GM12878 (cell line): Measurements from ENCODE around the gene BNIP3. TPM values are rescaled to one million over a fixed set of nuclear protein-coding genes. Genes with fewer than 3 reads are reported as not detected.

ENCODE experiments used
- ATAC-seq: fragments of 200-7000 bp; cut with Tn5 transposase; 3 replicates; pipeline ENCODE4 v1.9.1; 2020; ENCODE audit warnings: mild to moderate bottlenecking, moderate library complexity
- BruUV-seq: library from RNA; stranded (reverse); fragments of 400-500 nt; replicated peaks from 2 replicates; lab custom pipeline; 2021; lab: Mats Ljungman, UMichigan
- CTCF ChIA-PET: fragments of 300-600 bp; sonication (Branson Sonifier 250); formaldehyde crosslinking; extraction: SDS; loops from one replicate; lab custom pipeline; 2021; ENCODE audit warnings: inconsistent platforms; lab: Yijun Ruan, JAX
- POLR2A ChIA-PET: fragments of 350-600 bp; formaldehyde crosslinking; extraction: SDS; loops from one replicate; lab custom pipeline; 2021; ENCODE audit warnings: inconsistent platforms; lab: Charles Lee
- RAD21 ChIA-PET: fragments of 300-600 bp; sonication (Branson Sonifier 250); formaldehyde crosslinking; loops from one replicate; lab custom pipeline; 2023; ENCODE audit warnings: antibody characterized with exemption; ENCODE audit not compliant: unreplicated experiment; lab: Charles Lee
- SMC1A ChIA-PET: fragments of 300-600 bp; sonication (Branson Sonifier 250); formaldehyde crosslinking; loops from one replicate; lab custom pipeline; 2023; ENCODE audit not compliant: unreplicated experiment, uncharacterized antibody; lab: Charles Lee
- DNase-seq: peaks from one replicate; pipeline ENCODE4 v3.0.0-alpha.2; 2011; ENCODE audit warnings: low read depth, low spot score
- FAIRE-seq: peaks from 3 replicates; lab custom pipeline; 2011; peaks lifted over from hg19 to GRCh38; lab: Jason Lieb, UNC
- H2AFZ ChIP-seq: 2 replicates; pipeline ENCODE4 v1.6.0; 2011; ENCODE audit warnings: low read depth, low read length, control low read depth; ENCODE audit not compliant: control insufficient read depth
- H3K27ac ChIP-seq: 2 replicates; pipeline ENCODE4 v1.5.1; 2011; ENCODE audit warnings: control low read depth; ENCODE audit not compliant: control insufficient read depth, insufficient read depth
- H3K27me3 ChIP-seq, 2 experiments: replicated peaks in 1 of 2; 2 replicates each; pipeline versions ENCODE4 v1.6.0 to v1.6.1; 2011; ENCODE audit warnings: low read length in 1 of 2; ENCODE audit not compliant: control insufficient read depth in 2 of 2, insufficient read depth in 2 of 2
- H3K36me3 ChIP-seq, 2 experiments: 2 replicates each; pipeline ENCODE4 v1.5.1; 2011; ENCODE audit warnings: low read length in 1 of 2; ENCODE audit not compliant: control insufficient read depth in 2 of 2, insufficient read depth in 2 of 2
- H3K4me1 ChIP-seq: 2 replicates; pipeline ENCODE4 v1.6.1; 2011; ENCODE audit warnings: mild to moderate bottlenecking, low read length, moderate library complexity, mixed read lengths; ENCODE audit not compliant: control insufficient read depth, insufficient read depth
- H3K4me2 ChIP-seq: 2 replicates; pipeline ENCODE4 v1.6.0; 2011; ENCODE audit warnings: control low read depth; ENCODE audit not compliant: control insufficient read depth, insufficient read depth
- H3K4me3 ChIP-seq: fragments of 200-600 bp; sonication (generic); 2 replicates; pipeline ENCODE4 v1.5.1; 2016
- H3K79me2 ChIP-seq: 2 replicates; pipeline ENCODE4 v1.6.0; 2011; ENCODE audit warnings: low read length; ENCODE audit not compliant: control insufficient read depth, insufficient read depth
- H3K9ac ChIP-seq: 2 replicates; pipeline ENCODE4 v1.8.0; 2011; ENCODE audit warnings: low read length, control low read depth, mixed read lengths; ENCODE audit not compliant: control insufficient read depth, insufficient read depth
- H3K9me3 ChIP-seq: replicated peaks from 3 replicates; pipeline ENCODE4 v1.5.1; 2011; ENCODE audit warnings: mild to moderate bottlenecking, low read length; ENCODE audit not compliant: control insufficient read depth, insufficient read depth
- H4K20me1 ChIP-seq: 2 replicates; pipeline ENCODE4 v1.6.0; 2011; ENCODE audit not compliant: control insufficient read depth, insufficient read depth
- E2F4 ChIP-seq: IDR thresholded peaks from 2 replicates; pipeline ENCODE4 v1.6.1; 2012; ENCODE audit warnings: low read depth, low read length, improper control_type of control experiment
- MTA3 ChIP-seq: IDR thresholded peaks from 2 replicates; pipeline ENCODE4 v1.6.1; 2012; ENCODE audit warnings: low read length, inconsistent platforms, borderline replicate concordance
- PAX8 ChIP-seq: fragments of 450-650 bp; IDR thresholded peaks from 2 replicates; pipeline ENCODE4 v1.6.1; 2017; ENCODE audit warnings: mild to moderate bottlenecking, moderate library complexity
- RFX5 ChIP-seq: IDR thresholded peaks from 2 replicates; pipeline ENCODE4 v1.6.1; 2011; ENCODE audit warnings: low read depth, low read length, improper control_type of control experiment
- SMAD5 ChIP-seq: IDR thresholded peaks from 2 replicates; pipeline ENCODE4 v1.6.1; 2016; ENCODE audit warnings: antibody characterized with exemption, low read depth
- SPI1 ChIP-seq: IDR thresholded peaks from 2 replicates; pipeline ENCODE4 v1.6.1; 2011; ENCODE audit warnings: low read depth, mild to moderate bottlenecking, low read length, moderate library complexity, borderline replicate concordance; ENCODE audit not compliant: insufficient read depth
- TCF3 ChIP-seq: IDR thresholded peaks from 2 replicates; pipeline ENCODE4 v1.6.1; 2012; ENCODE audit warnings: low read depth, mild to moderate bottlenecking, low read length, borderline replicate concordance; ENCODE audit not compliant: insufficient read depth
- ZBTB33 ChIP-seq: fragments of 450-650 bp; IDR thresholded peaks from 2 replicates; pipeline ENCODE4 v1.6.1; 2017; ENCODE audit warnings: mild to moderate bottlenecking
- WGBS: methylation state at CpG from one replicate; pipeline ENCODE4 v1.1.6; 2016; ENCODE audit warnings: low lambda C conversion rate; ENCODE audit not compliant: insufficient replicate concordance, insufficient coverage; ENCODE audit errors: missing lambda C conversion rate; 5-methylcytosine and 5-hydroxymethylcytosine counted together
- in situ Hi-C: fragments of 300-500 bp; cut with MboI; formaldehyde crosslinking; loops from 9 replicates; pipeline ENCODE4 v1.14.3; 2018; ENCODE audit warnings: mixed read lengths
- intact Hi-C: fragments of 100-400 bp; cut with micrococcal nuclease; formaldehyde crosslinking; loops from one replicate; pipeline ENCODE4 v1.14.2; 2022; ENCODE audit not compliant: unreplicated experiment
- polyA plus RNA-seq, 11 experiments: library from polyadenylated mRNA; depleted of rRNA in 4 of 11; unstranded in 6 of 11; stranded (reverse) in 5 of 11; fragments of >200 nt; fragmentation: Nextera tagmentation in 4 of 11; fragmentation: Illumina TruSeq in 1 of 11; extraction: Ambion mirVana in 4 of 11; extraction: Trizol in 1 of 11; gene quantifications; 1 replicate in 1 of 11; 2 replicates in 10 of 11; pipeline versions ENCODE4 v1.2.1 to v1.2.3, GENCODE V29; 2011 to 2016; ENCODE audit warnings: inconsistent platforms in 2 of 11, missing spikeins in 2 of 11, low read depth in 1 of 11
- total RNA-seq, 4 experiments: library from RNA; depleted of rRNA in 3 of 4; stranded (reverse); fragments of >200 nt in 3 of 4; fragmentation: Illumina TruSeq in 1 of 4; extraction: Trizol in 1 of 4; gene quantifications; 2 replicates each; pipeline versions ENCODE4 v1.2.1 to v1.2.3, GENCODE V29; 2013 to 2021
- TF ChIP-seq, protein P1 (sequence below): IDR thresholded peaks from 2 replicates; pipeline ENCODE4 v1.6.1; 2011; ENCODE audit warnings: low read depth, low read length, improper control_type of control experiment, borderline replicate concordance
- TF ChIP-seq, protein P2 (sequence below): fragments of 450-650 bp; IDR thresholded peaks from 2 replicates; pipeline ENCODE4 v1.6.1; 2017; ENCODE audit warnings: mild to moderate bottlenecking, low read depth, inconsistent platforms; ENCODE audit not compliant: poor library complexity, severe bottlenecking
- TF ChIP-seq, protein P3 (sequence below): fragments of 450-650 bp; IDR thresholded peaks from 2 replicates; pipeline ENCODE4 v1.6.1; 2017; ENCODE audit warnings: antibody characterized with exemption, mild to moderate bottlenecking, moderate library complexity

The BNIP3 gene
- total and polyA plus RNA-seq, 10 of the 15 experiments (the other 5 are each of a cell fraction or from before 2014, with no cell fraction given): 7.7 to 122 (median 29.9) TPM

- 16% methylated on average over 2 of the region's 3 CpGs for WGBS
- Histone ChIP-seq H2AFZ (no peak overlapping the region), H3K4me1 (no peaks in the 10 kb centered on the region), H3K9ac (no peak overlapping the region), H3K36me3 (no peaks in the 10 kb centered on the region), H4K20me1 (no peaks in the 10 kb centered on the region), H3K9me3 (no peaks in the 10 kb centered on the region; the same call in 2 of the 3 replicates), H3K4me2 (no peak overlapping the region), H3K79me2 (no peaks in the 10 kb centered on the region), H3K27me3 (no peaks in the 10 kb centered on the region), H3K27ac (no peak overlapping the region), H3K4me3 (no peak overlapping the region)
- ATAC-seq (no peak), FAIRE-seq (no peak), DNase-seq (no peak)
- ChIA-PET CTCF (no interaction called here), RAD21 (no interaction called here), SMC1A (no interaction called here), POLR2A (no interaction called here)
- in situ Hi-C loops (no loop called here), intact Hi-C loops (no loop called here)
- BruUV-seq: no TSS peak
- TF ChIP-seq E2F4: no peak
- TF ChIP-seq PAX8: no peak
- no peak for TF ChIP-seq SMAD5
- TF ChIP-seq, protein P1, sequence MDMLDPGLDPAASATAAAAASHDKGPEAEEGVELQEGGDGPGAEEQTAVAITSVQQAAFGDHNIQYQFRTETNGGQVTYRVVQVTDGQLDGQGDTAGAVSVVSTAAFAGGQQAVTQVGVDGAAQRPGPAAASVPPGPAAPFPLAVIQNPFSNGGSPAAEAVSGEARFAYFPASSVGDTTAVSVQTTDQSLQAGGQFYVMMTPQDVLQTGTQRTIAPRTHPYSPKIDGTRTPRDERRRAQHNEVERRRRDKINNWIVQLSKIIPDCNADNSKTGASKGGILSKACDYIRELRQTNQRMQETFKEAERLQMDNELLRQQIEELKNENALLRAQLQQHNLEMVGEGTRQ: no peak
- TF ChIP-seq, protein P2, sequence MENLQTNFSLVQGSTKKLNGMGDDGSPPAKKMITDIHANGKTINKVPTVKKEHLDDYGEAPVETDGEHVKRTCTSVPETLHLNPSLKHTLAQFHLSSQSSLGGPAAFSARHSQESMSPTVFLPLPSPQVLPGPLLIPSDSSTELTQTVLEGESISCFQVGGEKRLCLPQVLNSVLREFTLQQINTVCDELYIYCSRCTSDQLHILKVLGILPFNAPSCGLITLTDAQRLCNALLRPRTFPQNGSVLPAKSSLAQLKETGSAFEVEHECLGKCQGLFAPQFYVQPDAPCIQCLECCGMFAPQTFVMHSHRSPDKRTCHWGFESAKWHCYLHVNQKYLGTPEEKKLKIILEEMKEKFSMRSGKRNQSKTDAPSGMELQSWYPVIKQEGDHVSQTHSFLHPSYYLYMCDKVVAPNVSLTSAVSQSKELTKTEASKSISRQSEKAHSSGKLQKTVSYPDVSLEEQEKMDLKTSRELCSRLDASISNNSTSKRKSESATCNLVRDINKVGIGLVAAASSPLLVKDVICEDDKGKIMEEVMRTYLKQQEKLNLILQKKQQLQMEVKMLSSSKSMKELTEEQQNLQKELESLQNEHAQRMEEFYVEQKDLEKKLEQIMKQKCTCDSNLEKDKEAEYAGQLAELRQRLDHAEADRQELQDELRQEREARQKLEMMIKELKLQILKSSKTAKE: no peak
- TF ChIP-seq RFX5: no peak
- TF ChIP-seq, protein P3, sequence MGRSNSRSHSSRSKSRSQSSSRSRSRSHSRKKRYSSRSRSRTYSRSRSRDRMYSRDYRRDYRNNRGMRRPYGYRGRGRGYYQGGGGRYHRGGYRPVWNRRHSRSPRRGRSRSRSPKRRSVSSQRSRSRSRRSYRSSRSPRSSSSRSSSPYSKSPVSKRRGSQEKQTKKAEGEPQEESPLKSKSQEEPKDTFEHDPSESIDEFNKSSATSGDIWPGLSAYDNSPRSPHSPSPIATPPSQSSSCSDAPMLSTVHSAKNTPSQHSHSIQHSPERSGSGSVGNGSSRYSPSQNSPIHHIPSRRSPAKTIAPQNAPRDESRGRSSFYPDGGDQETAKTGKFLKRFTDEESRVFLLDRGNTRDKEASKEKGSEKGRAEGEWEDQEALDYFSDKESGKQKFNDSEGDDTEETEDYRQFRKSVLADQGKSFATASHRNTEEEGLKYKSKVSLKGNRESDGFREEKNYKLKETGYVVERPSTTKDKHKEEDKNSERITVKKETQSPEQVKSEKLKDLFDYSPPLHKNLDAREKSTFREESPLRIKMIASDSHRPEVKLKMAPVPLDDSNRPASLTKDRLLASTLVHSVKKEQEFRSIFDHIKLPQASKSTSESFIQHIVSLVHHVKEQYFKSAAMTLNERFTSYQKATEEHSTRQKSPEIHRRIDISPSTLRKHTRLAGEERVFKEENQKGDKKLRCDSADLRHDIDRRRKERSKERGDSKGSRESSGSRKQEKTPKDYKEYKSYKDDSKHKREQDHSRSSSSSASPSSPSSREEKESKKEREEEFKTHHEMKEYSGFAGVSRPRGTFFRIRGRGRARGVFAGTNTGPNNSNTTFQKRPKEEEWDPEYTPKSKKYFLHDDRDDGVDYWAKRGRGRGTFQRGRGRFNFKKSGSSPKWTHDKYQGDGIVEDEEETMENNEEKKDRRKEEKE: no peak
- TF ChIP-seq SPI1: no peak
- no peak for TF ChIP-seq MTA3
- no peak for TF ChIP-seq TCF3
- TF ChIP-seq ZBTB33: no peak
These were observed 10.0 kb upstream of the BNIP3 start for GRCh38 chr10:131991726-131992125.
